ENCODE data around the gene MED27.

GRCh38 chr9:132046456-132046855 is 33.2 kb downstream of the MED27 start:
- TF ChIP-seq, protein P1, sequence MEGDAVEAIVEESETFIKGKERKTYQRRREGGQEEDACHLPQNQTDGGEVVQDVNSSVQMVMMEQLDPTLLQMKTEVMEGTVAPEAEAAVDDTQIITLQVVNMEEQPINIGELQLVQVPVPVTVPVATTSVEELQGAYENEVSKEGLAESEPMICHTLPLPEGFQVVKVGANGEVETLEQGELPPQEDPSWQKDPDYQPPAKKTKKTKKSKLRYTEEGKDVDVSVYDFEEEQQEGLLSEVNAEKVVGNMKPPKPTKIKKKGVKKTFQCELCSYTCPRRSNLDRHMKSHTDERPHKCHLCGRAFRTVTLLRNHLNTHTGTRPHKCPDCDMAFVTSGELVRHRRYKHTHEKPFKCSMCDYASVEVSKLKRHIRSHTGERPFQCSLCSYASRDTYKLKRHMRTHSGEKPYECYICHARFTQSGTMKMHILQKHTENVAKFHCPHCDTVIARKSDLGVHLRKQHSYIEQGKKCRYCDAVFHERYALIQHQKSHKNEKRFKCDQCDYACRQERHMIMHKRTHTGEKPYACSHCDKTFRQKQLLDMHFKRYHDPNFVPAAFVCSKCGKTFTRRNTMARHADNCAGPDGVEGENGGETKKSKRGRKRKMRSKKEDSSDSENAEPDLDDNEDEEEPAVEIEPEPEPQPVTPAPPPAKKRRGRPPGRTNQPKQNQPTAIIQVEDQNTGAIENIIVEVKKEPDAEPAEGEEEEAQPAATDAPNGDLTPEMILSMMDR (IDR thresholded peaks at IDR 0.05; ENCODE audit: borderline replicate concordance, extremely low read depth, low read length, poor library complexity, severe bottlenecking) = no peak
- no peak for TF ChIP-seq EZH2 (IDR thresholded peaks at IDR 0.05; ENCODE audit: borderline replicate concordance, low read depth, low read length, severe bottlenecking)

Measured in DND-41 (cell line).